A549 (cell line): ENCODE measurements around the gene TMEM255B.

Experiments
- CHD2 ChIP-seq: fragments of 150-350 bp; IDR thresholded peaks from 2 replicates; pipeline ENCODE4 v1.6.1; 2014; ENCODE audit warnings: low read length; ENCODE audit not compliant: partially characterized antibody
- CTCF ChIP-seq: fragments of >200 bp; sonication (Bioruptor Twin); formaldehyde crosslinking; IDR thresholded peaks from 3 replicates; pipeline ENCODE4 v1.5.1; 2016
- EP300 ChIP-seq, 2 experiments: fragments of >200 bp; sonication (Bioruptor Twin); formaldehyde crosslinking; IDR thresholded peaks; 2 replicates in 1 of 2; 3 replicates in 1 of 2; pipeline ENCODE4 v1.6.1; 2016 to 2017
- GATA3 ChIP-seq: IDR thresholded peaks from 2 replicates; pipeline ENCODE4 v1.6.1; 2012; ENCODE audit warnings: borderline replicate concordance
- HOXB5 ChIP-seq: fragments of 250-450 bp; sonication (Bioruptor Pico); IDR thresholded peaks from 2 replicates; pipeline ENCODE4 v1.5.0; 2020; ENCODE audit warnings: mild to moderate bottlenecking, moderate library complexity
- PHF8 ChIP-seq: fragments of 200-600 bp; sonication (generic); IDR thresholded peaks from 2 replicates; pipeline ENCODE4 v1.6.1; 2016; ENCODE audit warnings: low read depth, mild to moderate bottlenecking, antibody characterized with exemption, moderate library complexity, borderline replicate concordance
- POLR2AphosphoS2 ChIP-seq: conservative IDR thresholded peaks from 2 replicates; pipeline ENCODE4 v1.6.1; 2012; ENCODE audit warnings: low read length, improper control_type of control experiment, inconsistent platforms
- RAD21 ChIP-seq, 2 experiments: fragments of >200 bp in 1 of 2; sonication (Bioruptor Twin) in 1 of 2; formaldehyde crosslinking in 1 of 2; IDR thresholded peaks in 1 of 2; conservative IDR thresholded peaks in 1 of 2; 2 replicates in 1 of 2; 3 replicates in 1 of 2; pipeline ENCODE4 v1.6.1; 2012 to 2018; ENCODE audit warnings: inconsistent platforms in 1 of 2
- RNF2 ChIP-seq: fragments of 200-600 bp; sonication (generic); IDR thresholded peaks from 2 replicates; pipeline ENCODE4 v1.6.1; 2016; ENCODE audit warnings: low read depth, mild to moderate bottlenecking, antibody characterized with exemption, moderate library complexity, borderline replicate concordance
- TF ChIP-seq, protein P1 (sequence below): fragments of 250-450 bp; sonication (Bioruptor Pico); IDR thresholded peaks from 2 replicates; pipeline ENCODE4 v1.5.0; 2021; ENCODE audit warnings: mild to moderate bottlenecking, moderate library complexity, borderline replicate concordance

GRCh38 chr13:113864273-113864890 is 105.4 kb downstream of the TMEM255B start:
- TF ChIP-seq CTCF (no peak), PHF8 (no peak), RAD21 (conservative IDR thresholded peaks at IDR 0.05 in 1 of 2, IDR thresholded peaks at IDR 0.05 in 1 of 2) (no peak), CHD2 (no peak), HOXB5 (CRISPR knock-in tag) (no peak), EP300 (IDR thresholded peaks at IDR 0.05) (no peak), GATA3 (no peak), POLR2AphosphoS2 (no peak), RNF2 (no peak)
- TF ChIP-seq, protein P1, sequence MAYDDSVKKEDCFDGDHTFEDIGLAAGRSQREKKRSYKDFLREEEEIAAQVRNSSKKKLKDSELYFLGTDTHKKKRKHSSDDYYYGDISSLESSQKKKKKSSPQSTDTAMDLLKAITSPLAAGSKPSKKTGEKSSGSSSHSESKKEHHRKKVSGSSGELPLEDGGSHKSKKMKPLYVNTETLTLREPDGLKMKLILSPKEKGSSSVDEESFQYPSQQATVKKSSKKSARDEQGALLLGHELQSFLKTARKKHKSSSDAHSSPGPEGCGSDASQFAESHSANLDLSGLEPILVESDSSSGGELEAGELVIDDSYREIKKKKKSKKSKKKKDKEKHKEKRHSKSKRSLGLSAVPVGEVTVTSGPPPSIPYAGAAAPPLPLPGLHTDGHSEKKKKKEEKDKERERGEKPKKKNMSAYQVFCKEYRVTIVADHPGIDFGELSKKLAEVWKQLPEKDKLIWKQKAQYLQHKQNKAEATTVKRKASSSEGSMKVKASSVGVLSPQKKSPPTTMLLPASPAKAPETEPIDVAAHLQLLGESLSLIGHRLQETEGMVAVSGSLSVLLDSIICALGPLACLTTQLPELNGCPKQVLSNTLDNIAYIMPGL: no peak
